CD14-positive monocyte (primary cell): ENCODE results near the gene ODR4. TPM values are rescaled to one million over a fixed set of nuclear protein-coding genes. Genes with fewer than 3 reads are reported as not detected.

ENCODE experiments used
- DNase-seq, 3 donors: peaks; one replicate each; pipeline ENCODE4 v3.0.0-alpha.2; 2011 to 2022
- H2AFZ ChIP-seq: 2 replicates; pipeline ENCODE4 v1.6.0; 2012; ENCODE audit warnings: mild to moderate bottlenecking, low read depth, low read length, inconsistent platforms; ENCODE audit not compliant: insufficient read depth, poor library complexity, severe bottlenecking
- H3K27ac ChIP-seq, 2 donors: 1 replicate in 1 of 2; 2 replicates in 1 of 2; pipeline ENCODE4 v1.5.1; 2012 to 2013; ENCODE audit warnings: low read length in 2 of 2, control low read depth in 1 of 2, inconsistent platforms in 1 of 2, low read depth in 1 of 2, mild to moderate bottlenecking in 1 of 2
- H3K27me3 ChIP-seq, 2 donors: one replicate each; pipeline versions ENCODE4 v1.6.0 to v1.6.1; 2011 to 2013; ENCODE audit warnings: low read length in 2 of 2; ENCODE audit not compliant: control insufficient read depth in 2 of 2, insufficient read depth in 2 of 2
- H3K36me3 ChIP-seq, 2 donors: replicated peaks in 1 of 2; 1 replicate in 1 of 2; 2 replicates in 1 of 2; pipeline versions ENCODE4 v1.5.1 to v1.6.1; 2012 to 2013; ENCODE audit warnings: low read length in 2 of 2, control low read depth in 1 of 2, inconsistent platforms in 1 of 2, mild to moderate bottlenecking in 1 of 2; ENCODE audit not compliant: insufficient read depth in 2 of 2, control insufficient read depth in 1 of 2
- H3K4me1 ChIP-seq, 2 donors: 1 replicate in 1 of 2; 2 replicates in 1 of 2; pipeline versions ENCODE4 v1.5.1 to v1.6.1; 2012 to 2013; ENCODE audit warnings: low read length in 2 of 2, control low read depth in 1 of 2, inconsistent platforms in 1 of 2, mild to moderate bottlenecking in 1 of 2, moderate library complexity in 1 of 2; ENCODE audit not compliant: insufficient read depth in 2 of 2, control insufficient read depth in 1 of 2
- H3K4me2 ChIP-seq: replicated peaks from 2 replicates; pipeline ENCODE3; 2012; ENCODE audit warnings: low read length, moderate library complexity, mild to moderate bottlenecking; ENCODE audit not compliant: poor library complexity, severe bottlenecking; ENCODE audit errors: extremely low read depth
- H3K4me3 ChIP-seq, 3 experiments: fragments of 200-600 bp in 1 of 3; sonication (generic) in 1 of 3; replicated peaks in 1 of 3; 1 replicate in 2 of 3; 2 replicates in 1 of 3; pipeline ENCODE4 v1.5.1; 2011 to 2013; ENCODE audit warnings: low read length in 3 of 3, mild to moderate bottlenecking in 3 of 3, control low read depth in 2 of 3, low read depth in 2 of 3, inconsistent platforms in 1 of 3, moderate library complexity in 1 of 3
- H3K79me2 ChIP-seq: 2 replicates; pipeline ENCODE4 v1.6.0; 2012; ENCODE audit warnings: mild to moderate bottlenecking, control low read depth, inconsistent platforms, low read length, moderate library complexity; ENCODE audit not compliant: insufficient read depth
- H3K9ac ChIP-seq: 2 replicates; pipeline ENCODE4 v1.6.0; 2017; ENCODE audit warnings: low read length, mild to moderate bottlenecking; ENCODE audit not compliant: insufficient read depth, poor library complexity, severe bottlenecking
- H3K9me3 ChIP-seq, 2 donors: replicated peaks in 1 of 2; 1 replicate in 1 of 2; 2 replicates in 1 of 2; pipeline versions ENCODE4 v1.5.1 to v1.6.1; 2012 to 2013; ENCODE audit warnings: low read length in 2 of 2, control low read depth in 1 of 2; ENCODE audit not compliant: control insufficient read depth in 1 of 2, insufficient read depth in 1 of 2
- H4K20me1 ChIP-seq: 2 replicates; pipeline ENCODE4 v1.6.0; 2012; ENCODE audit warnings: mild to moderate bottlenecking, low read length, control low read depth, moderate library complexity; ENCODE audit not compliant: insufficient read depth
- H3K27ac Mint-ChIP-seq, 7 donors: one replicate each; pipeline ENCODE4 v1.8.0; 2020; ENCODE audit warnings: mild to moderate bottlenecking in 7 of 7, mixed read lengths in 7 of 7, moderate library complexity in 6 of 7, inconsistent platforms in 2 of 7
- H3K27me3 Mint-ChIP-seq, 3 donors: one replicate each; pipeline ENCODE4 v1.8.0; 2021 to 2022; ENCODE audit warnings: low read depth in 3 of 3, mild to moderate bottlenecking in 3 of 3, mixed read lengths in 3 of 3, moderate library complexity in 3 of 3, inconsistent platforms in 1 of 3
- H3K36me3 Mint-ChIP-seq, 2 donors: one replicate each; pipeline ENCODE4 v1.8.0; 2020; ENCODE audit warnings: mixed read lengths in 2 of 2, inconsistent platforms in 1 of 2, mild to moderate bottlenecking in 1 of 2
- H3K4me1 Mint-ChIP-seq: one replicate; pipeline ENCODE4 v1.8.0; 2020; ENCODE audit warnings: mild to moderate bottlenecking, mixed read lengths
- H3K4me3 Mint-ChIP-seq, 2 donors: one replicate each; pipeline ENCODE4 v1.8.0; 2020; ENCODE audit warnings: mild to moderate bottlenecking in 2 of 2, mixed read lengths in 2 of 2, moderate library complexity in 1 of 2
- H3K9me3 Mint-ChIP-seq, 7 donors: one replicate each; pipeline ENCODE4 v1.8.0; 2020 to 2022; ENCODE audit warnings: mixed read lengths in 7 of 7, mild to moderate bottlenecking in 6 of 7, moderate library complexity in 6 of 7, inconsistent platforms in 2 of 7
- CTCF ChIP-seq: fragments of 200-600 bp; IDR thresholded peaks from one replicate; pipeline ENCODE4 v1.8.0; 2022; ENCODE audit warnings: antibody characterized with exemption, mild to moderate bottlenecking
- WGBS: methylation state at CpG from one replicate; pipeline ENCODE4 v1.1.5; 2013; ENCODE audit warnings: missing lambda C conversion rate; ENCODE audit not compliant: insufficient coverage; 5-methylcytosine and 5-hydroxymethylcytosine counted together
- intact Hi-C, 2 donors: fragments of 100-400 bp; cut with micrococcal nuclease; formaldehyde crosslinking; loops; one replicate each; pipeline versions ENCODE4 v1.15.0 to v1.15.1; 2023
- polyA plus RNA-seq, 3 donors: library from polyadenylated mRNA; depleted of rRNA in 1 of 3; unstranded in 2 of 3; stranded (reverse) in 1 of 3; fragments of 300-500 nt in 2 of 3; fragments of >200 nt in 1 of 3; fragmentation: Illumina TruSeq in 2 of 3; gene quantifications; 1 replicate in 2 of 3; 2 replicates in 1 of 3; pipeline ENCODE4 v1.2.3, GENCODE V29; 2012 to 2021

ODR4 gene
- polyA plus RNA-seq, 3 donors, result 6.4 to 10.1 (median 9.7) TPM

DNA sequence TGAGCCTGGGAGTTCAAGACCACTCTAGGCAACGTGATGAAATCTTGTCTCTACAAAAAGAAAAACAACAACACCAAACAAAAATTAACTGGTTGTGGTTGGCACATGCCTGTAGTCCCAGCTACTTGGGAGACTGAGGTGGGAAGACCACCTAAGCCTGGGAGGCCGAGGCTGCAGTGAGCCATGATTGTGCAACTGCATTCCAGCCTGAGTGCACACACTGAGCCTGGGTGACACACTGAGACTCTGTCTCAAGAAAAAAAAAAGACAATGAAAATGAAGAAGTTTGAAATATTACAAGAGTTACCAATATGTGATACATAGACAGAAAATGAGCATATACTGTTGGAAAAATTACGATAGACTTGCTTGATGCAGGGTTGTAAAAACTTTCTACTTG lies 53.4 kb downstream of the ODR4 start:
- no peaks in the 10 kb centered on the region for H3K36me3 ChIP-seq
- no peak overlapping the region for H3K9ac ChIP-seq
- no peak for TF ChIP-seq CTCF
- no peaks in the 10 kb centered on the region for H4K20me1 ChIP-seq
- 19% methylated on average over 1 of the region's 3 CpGs for WGBS
- intact Hi-C loops, result no loop called here
- no peak overlapping the region for H3K4me3 ChIP-seq
- H3K27me3 ChIP-seq, result no peaks in the 10 kb centered on the region
- Mint-ChIP-seq H3K27ac (peak overlapping the region in 6 of 7 donors; percentile 34 to 84 (median 64)), H3K4me3 (peak overlapping the region in 1 of 2 donors; percentile 19), H3K36me3 (peaks cover 8 to 9% of the 10 kb centered on the region in 2 donors), H3K9me3 (peaks cover 0 to 2% (median 0%) of the 10 kb centered on the region in 7 donors), H3K27me3 (no peaks in the 10 kb centered on the region), H3K4me1 (peaks cover 20% of the 10 kb centered on the region)
- no peaks in the 10 kb centered on the region for H3K9me3 ChIP-seq
- peaks cover 7 to 20% of the 10 kb centered on the region in 2 donors for H3K4me1 ChIP-seq
- peak overlapping the region; percentile 21 for H3K4me2 ChIP-seq
- no peak overlapping the region for H2AFZ ChIP-seq
- H3K79me2 ChIP-seq, result no peaks in the 10 kb centered on the region
- DNase-seq, result peak; percentile 18 to 34 (median 24)
- H3K27ac ChIP-seq, result peak overlapping the region in 1 of 2 donors; percentile 66

- H3K27ac Mint-ChIP-seq, result no peak overlapping the region
- Histone ChIP-seq H2AFZ (no peak overlapping the region), H3K4me1 (peaks cover 13 to 16% of the 10 kb centered on the region in 2 donors), H3K9ac (no peak overlapping the region), H3K4me2 (no peak overlapping the region), H3K79me2 (no peaks in the 10 kb centered on the region), H3K27me3 (no peaks in the 10 kb centered on the region), H4K20me1 (no peaks in the 10 kb centered on the region), H3K9me3 (no peaks in the 10 kb centered on the region), H3K4me3 (no peak overlapping the region), H3K36me3 (no peaks in the 10 kb centered on the region), H3K27ac (no peak overlapping the region)
- WGBS, result no CpG with 5 or more reads among the region's 1 CpG
- no peak overlapping the region for H3K4me3 Mint-ChIP-seq
- H3K9me3 Mint-ChIP-seq, result peaks cover 0 to 5% (median 2%) of the 10 kb centered on the region in 7 donors
- H3K4me1 Mint-ChIP-seq, result peaks cover 18% of the 10 kb centered on the region
- intact Hi-C loops, result no loop called here
- H3K36me3 Mint-ChIP-seq, result peaks cover 3 to 6% of the 10 kb centered on the region in 2 donors
- no peak for TF ChIP-seq CTCF
- no peaks in the 10 kb centered on the region for H3K27me3 Mint-ChIP-seq
- DNase-seq, result peak in 1 of 3 donors; percentile 6
Measured at GRCh38 chr1:186435336-186435735, 59.7 kb downstream of the ODR4 start.
